ENCODE results near the gene SNAP47.
A peak's percentile ranks its signal among the peaks of the same experiment; 100 is the strongest.

SNAP47 gene

DNA sequence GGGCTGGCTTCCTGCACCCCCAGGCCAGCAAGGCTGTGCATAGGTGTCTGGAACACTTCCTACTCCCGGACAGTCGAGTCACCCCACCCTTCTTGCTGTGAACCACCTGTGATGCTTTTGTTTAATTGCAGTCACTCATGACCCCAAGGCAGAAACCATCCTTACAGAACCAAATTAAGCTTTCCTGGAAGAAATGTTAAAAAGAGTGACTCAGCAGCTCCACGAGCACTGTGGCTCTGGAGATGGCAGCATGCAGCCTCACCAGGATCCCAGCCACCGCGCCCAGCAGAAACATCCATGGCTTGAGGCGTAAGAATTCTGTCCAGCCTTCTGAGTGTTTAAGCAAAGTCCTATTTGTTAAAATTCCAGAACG is 28.8 kb downstream of the SNAP47 start:
- no peak overlapping the region for H3K4me3 ChIP-seq (ENCODE audit: control insufficient read depth, low read depth, low read length)
- peak; percentile 17 for DNase-seq (ENCODE audit: low read depth)
- TF ChIP-seq, protein P1, sequence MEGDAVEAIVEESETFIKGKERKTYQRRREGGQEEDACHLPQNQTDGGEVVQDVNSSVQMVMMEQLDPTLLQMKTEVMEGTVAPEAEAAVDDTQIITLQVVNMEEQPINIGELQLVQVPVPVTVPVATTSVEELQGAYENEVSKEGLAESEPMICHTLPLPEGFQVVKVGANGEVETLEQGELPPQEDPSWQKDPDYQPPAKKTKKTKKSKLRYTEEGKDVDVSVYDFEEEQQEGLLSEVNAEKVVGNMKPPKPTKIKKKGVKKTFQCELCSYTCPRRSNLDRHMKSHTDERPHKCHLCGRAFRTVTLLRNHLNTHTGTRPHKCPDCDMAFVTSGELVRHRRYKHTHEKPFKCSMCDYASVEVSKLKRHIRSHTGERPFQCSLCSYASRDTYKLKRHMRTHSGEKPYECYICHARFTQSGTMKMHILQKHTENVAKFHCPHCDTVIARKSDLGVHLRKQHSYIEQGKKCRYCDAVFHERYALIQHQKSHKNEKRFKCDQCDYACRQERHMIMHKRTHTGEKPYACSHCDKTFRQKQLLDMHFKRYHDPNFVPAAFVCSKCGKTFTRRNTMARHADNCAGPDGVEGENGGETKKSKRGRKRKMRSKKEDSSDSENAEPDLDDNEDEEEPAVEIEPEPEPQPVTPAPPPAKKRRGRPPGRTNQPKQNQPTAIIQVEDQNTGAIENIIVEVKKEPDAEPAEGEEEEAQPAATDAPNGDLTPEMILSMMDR (conservative IDR thresholded peaks at IDR 0.05; ENCODE audit: control insufficient read depth, insufficient read depth, low read depth, low read length), result no peak

- TF ChIP-seq, protein P1 (conservative IDR thresholded peaks at IDR 0.05; ENCODE audit: control insufficient read depth, insufficient read depth, low read depth, low read length), result no peak
- no peak for DNase-seq (ENCODE audit: low read depth)
- H3K4me3 ChIP-seq (ENCODE audit: control insufficient read depth, low read depth, low read length), result no peak overlapping the region
Measured at GRCh38 chr1:227765261-227766014, 30.2 kb downstream of the SNAP47 start.

- peak; percentile 18 for DNase-seq (ENCODE audit: low read depth)
- no peak overlapping the region for H3K4me3 ChIP-seq (ENCODE audit: control insufficient read depth, low read depth, low read length)
- TF ChIP-seq, protein P1 (conservative IDR thresholded peaks at IDR 0.05; ENCODE audit: control insufficient read depth, insufficient read depth, low read depth, low read length), result no peak
Measured at GRCh38 chr1:227766015-227766634, 30.9 kb downstream of the SNAP47 start.

DNA sequence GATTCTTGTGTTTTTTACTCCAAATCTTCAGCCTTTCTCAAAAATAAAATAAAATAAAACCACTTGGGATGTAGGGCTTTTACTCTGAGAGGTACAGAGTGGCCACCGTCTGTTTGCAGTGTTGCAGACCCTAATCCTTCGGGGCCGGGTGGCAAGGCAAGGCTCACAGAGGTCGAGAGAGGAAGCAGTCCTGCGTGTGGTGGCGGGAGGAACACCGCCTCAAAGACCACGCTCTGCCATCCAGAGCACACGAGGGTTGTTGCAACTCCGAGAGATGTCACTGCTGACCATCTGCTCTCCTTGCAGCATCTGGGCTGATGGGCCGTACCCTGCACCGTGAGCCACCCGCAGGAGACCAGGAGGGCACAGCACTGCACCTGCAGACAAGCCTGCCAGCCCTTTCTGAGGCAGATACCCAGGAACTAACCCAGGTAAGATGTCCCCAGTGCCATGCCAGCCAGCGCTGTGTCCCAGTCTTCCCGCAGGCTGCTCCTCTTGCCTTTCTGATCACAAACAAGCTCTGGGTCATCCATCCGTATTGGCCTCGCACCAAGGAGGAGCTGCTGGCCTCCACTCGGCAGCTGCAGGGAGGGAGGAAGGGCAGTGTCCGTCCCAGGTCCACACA is 31.5 kb downstream of the SNAP47 start:
- no peak overlapping the region for H3K4me3 ChIP-seq (ENCODE audit: control insufficient read depth, low read depth, low read length)
- DNase-seq (ENCODE audit: low read depth), result no peak
- TF ChIP-seq, protein P1 (conservative IDR thresholded peaks at IDR 0.05; ENCODE audit: control insufficient read depth, insufficient read depth, low read depth, low read length), result no peak

DNA sequence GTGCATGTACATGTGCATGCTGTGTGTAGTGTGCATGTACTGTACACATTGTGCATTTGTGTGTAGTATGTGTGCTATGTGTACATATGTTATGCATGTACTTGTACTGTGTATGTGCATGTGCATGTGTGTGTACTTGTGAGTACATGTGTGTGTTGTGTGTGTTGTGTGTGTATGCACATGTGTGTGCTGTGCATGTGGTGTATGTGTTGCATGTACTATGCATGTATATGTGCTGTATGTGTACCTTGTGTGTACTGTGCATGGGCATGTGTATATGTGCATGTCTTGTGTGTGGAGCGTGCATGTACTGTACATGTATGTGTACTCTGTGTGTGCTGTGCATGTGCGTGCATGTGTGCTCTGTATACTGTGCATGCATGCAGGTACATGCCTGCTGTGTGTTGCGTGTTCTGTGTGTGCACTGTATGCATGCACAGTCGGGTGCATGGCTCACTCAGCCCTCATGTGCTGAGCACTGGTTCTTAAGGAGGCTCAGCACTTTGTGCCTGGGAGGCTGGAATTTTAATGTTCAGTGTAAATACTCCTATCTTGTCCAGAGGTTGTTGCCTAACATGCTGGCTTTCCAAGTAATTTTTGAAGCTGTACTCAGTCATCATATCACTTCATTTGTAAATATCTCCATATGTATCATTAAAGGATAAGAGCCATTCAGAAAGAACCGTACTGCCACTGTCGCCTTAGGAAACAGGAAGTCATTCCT is 32.3 kb downstream of the SNAP47 start:
- no peak for DNase-seq (ENCODE audit: low read depth)
- no peak overlapping the region for H3K4me3 ChIP-seq (ENCODE audit: control insufficient read depth, low read depth, low read length)
- TF ChIP-seq, protein P1 (conservative IDR thresholded peaks at IDR 0.05; ENCODE audit: control insufficient read depth, insufficient read depth, low read depth, low read length), result no peak

DNA sequence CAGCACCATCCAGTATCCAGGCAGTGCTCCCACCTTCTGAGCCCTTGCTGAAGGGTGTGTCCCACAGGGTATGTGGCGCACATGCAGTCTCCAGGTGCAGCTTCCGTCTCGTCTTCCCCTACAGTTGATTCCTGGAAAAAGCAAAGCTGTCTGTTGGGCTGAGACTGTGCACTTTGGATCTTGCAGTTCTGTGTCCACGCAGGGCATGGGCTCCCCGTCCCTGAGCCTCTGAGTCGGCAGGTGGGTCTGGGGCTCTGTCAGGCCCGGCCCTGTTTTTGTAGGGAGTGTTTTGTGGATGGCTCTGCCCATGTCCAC is 32.8 kb downstream of the SNAP47 start:
- no peak overlapping the region for H3K4me3 ChIP-seq (ENCODE audit: control insufficient read depth, low read depth, low read length)
- TF ChIP-seq, protein P1 (conservative IDR thresholded peaks at IDR 0.05; ENCODE audit: control insufficient read depth, insufficient read depth, low read depth, low read length), result no peak
- no peak for DNase-seq (ENCODE audit: low read depth)
